Activated naive CD4-positive, alpha-beta T cell treated with anti-CD3 and anti-CD28 coated beads, Interleukin-2, amount 50 U/mL, for 24 hours (primary cell): Measurements from ENCODE around the gene RNF26.

Experiments used
- H3K27ac Mint-ChIP-seq: one replicate; pipeline ENCODE4 v1.8.0; 2021; ENCODE audit warnings: mild to moderate bottlenecking, mixed read lengths
- H3K27me3 Mint-ChIP-seq: one replicate; pipeline ENCODE4 v1.8.0; 2021; ENCODE audit warnings: mixed read lengths
- H3K36me3 Mint-ChIP-seq: one replicate; pipeline ENCODE4 v1.8.0; 2021; ENCODE audit warnings: mixed read lengths
- H3K4me1 Mint-ChIP-seq: one replicate; pipeline ENCODE4 v1.8.0; 2021; ENCODE audit warnings: mixed read lengths
- H3K4me3 Mint-ChIP-seq: one replicate; pipeline ENCODE4 v1.8.0; 2021; ENCODE audit warnings: mild to moderate bottlenecking, mixed read lengths
- H3K9me3 Mint-ChIP-seq: one replicate; pipeline ENCODE4 v1.8.0; 2021; ENCODE audit warnings: mixed read lengths

Gene RNF26

DNA sequence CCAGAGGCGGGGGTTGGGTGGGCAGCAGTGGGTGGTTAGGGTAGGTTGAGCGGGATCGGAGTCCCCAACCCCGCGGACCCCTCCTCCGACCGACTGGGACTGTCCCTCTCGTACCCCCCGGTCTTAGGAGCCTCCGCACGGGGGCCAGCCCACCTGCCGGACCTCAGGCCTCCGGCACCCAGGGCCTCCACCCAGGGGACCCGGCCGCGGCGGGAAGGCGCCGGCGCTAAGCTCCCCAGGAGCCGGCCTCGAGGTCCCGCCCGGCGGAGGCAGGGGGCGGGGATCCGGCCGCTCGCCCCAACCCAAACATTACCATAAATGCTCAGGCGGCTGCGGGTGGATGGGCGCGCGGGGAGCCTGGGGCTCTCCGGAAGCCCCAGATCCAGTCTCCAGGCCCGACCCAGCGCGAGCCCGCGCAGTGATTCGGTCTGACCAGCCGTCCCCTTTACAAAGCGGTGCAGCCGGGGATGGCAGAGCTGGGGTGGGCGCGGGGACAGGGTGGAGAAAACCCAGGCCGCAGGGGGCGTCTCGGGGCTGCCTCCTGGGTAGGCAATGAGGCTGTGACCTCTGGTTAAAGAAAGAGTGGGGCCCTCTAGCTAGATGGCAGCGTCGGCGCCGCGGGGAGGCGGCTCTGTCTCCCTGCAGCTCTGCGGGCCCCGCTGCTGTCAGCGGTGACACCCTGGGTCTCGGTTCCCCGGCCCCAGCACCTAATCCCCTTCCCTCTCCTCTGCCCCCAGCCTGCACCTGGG lies 13.4 kb upstream of the RNF26 start:
- Mint-ChIP-seq H3K27ac (no peak overlapping the region), H3K27me3 (peaks cover 5% of the 10 kb centered on the region), H3K9me3 (no peaks in the 10 kb centered on the region), H3K4me3 (peak overlapping the region; percentile 83), H3K36me3 (no peaks in the 10 kb centered on the region), H3K4me1 (peaks cover 18% of the 10 kb centered on the region)

DNA sequence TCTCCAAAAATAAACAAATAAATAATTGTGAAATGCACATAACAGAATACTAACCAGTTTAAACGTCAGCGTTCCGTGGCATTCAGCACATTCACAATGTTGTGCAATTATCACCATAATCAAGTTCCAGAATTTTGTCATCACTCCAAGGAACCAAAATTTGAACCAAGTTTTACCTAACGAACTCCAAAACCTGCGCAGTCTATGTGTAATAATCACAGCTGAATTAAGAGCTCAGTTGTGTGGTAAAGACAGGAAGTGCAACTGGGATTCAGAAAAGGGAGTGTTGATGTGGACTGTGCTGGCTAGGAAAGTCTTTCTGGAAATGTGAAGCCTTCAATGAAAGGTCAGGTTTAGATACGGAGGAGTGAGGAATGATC lies 12.0 kb upstream of the RNF26 start:
- no peaks in the 10 kb centered on the region for H3K9me3 Mint-ChIP-seq
- H3K27ac Mint-ChIP-seq, result no peak overlapping the region
- H3K4me3 Mint-ChIP-seq, result no peak overlapping the region
- peaks cover 5% of the 10 kb centered on the region for H3K27me3 Mint-ChIP-seq
- no peaks in the 10 kb centered on the region for H3K36me3 Mint-ChIP-seq
- H3K4me1 Mint-ChIP-seq, result peaks cover 18% of the 10 kb centered on the region

- no peak overlapping the region for H3K4me3 Mint-ChIP-seq
- no peak overlapping the region for H3K27ac Mint-ChIP-seq
- peaks cover 18% of the 10 kb centered on the region for H3K4me1 Mint-ChIP-seq
- no peaks in the 10 kb centered on the region for H3K9me3 Mint-ChIP-seq
- peaks cover 2% of the 10 kb centered on the region for H3K27me3 Mint-ChIP-seq
- no peaks in the 10 kb centered on the region for H3K36me3 Mint-ChIP-seq
Measured at GRCh38 chr11:119322921-119323531, 11.3 kb upstream of the RNF26 start.

DNA sequence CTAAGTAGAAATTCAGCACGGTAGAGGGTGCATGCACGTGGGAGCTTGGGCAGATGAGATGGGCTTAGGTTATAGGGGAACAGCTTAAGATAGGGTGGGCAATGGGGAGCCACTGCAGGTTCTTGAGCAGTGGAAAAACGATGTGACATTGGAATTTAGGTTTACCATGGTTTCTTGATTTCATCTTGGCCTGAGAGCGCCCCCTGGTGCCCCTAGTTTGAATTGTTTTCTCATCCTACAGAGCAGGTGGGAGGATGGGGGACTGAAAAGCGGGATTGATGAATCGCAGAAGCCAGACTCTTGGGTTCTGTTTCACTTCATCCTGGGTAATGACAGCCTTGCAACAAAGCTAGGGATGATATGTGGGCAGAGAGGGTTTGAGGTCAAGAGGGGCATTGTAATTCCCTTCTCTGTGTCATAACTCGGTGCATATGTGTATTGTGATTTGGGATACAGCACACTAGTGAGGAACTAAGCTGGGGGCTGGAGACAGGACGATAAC lies 10.7 kb upstream of the RNF26 start:
- Mint-ChIP-seq H3K36me3 (no peaks in the 10 kb centered on the region), H3K4me3 (no peak overlapping the region), H3K27ac (no peak overlapping the region), H3K27me3 (peaks cover 2% of the 10 kb centered on the region), H3K9me3 (no peaks in the 10 kb centered on the region), H3K4me1 (peaks cover 18% of the 10 kb centered on the region)

GRCh38 chr11:119324189-119324588 lies 10.1 kb upstream of the RNF26 start:
- H3K27ac Mint-ChIP-seq, result no peak overlapping the region
- no peak overlapping the region for H3K4me3 Mint-ChIP-seq
- H3K36me3 Mint-ChIP-seq, result no peaks in the 10 kb centered on the region
- peaks cover 2% of the 10 kb centered on the region for H3K27me3 Mint-ChIP-seq
- H3K9me3 Mint-ChIP-seq, result no peaks in the 10 kb centered on the region
- H3K4me1 Mint-ChIP-seq, result peaks cover 18% of the 10 kb centered on the region

GRCh38 chr11:119329320-119329719 lies 5.0 kb upstream of the RNF26 start:
- Mint-ChIP-seq H3K27me3 (no peaks in the 10 kb centered on the region), H3K9me3 (no peaks in the 10 kb centered on the region), H3K27ac (no peak overlapping the region), H3K36me3 (no peaks in the 10 kb centered on the region), H3K4me3 (no peak overlapping the region), H3K4me1 (peaks cover 14% of the 10 kb centered on the region)

DNA sequence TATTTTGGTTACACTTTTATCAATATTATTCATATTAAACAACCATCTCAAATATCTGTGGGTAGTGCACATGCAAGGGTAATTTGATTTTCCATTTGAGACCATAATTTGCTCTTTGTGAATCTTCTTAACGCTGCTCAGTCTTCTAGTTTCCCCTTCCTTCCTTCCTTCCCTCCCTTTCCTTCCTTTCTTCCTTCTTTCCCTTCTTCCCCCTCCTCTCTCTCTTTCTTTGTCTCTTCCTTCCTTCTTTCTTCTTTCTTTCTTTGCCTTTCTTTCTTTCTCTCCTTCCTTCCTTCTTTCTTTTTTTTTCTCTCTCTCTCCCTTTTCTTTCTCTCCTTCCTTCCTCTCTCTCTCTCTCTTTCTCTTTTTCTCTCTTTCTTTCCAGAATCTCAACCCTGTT lies 4.1 kb upstream of the RNF26 start:
- Mint-ChIP-seq H3K27me3 (no peaks in the 10 kb centered on the region), H3K27ac (no peak overlapping the region), H3K36me3 (no peaks in the 10 kb centered on the region), H3K4me1 (peaks cover 18% of the 10 kb centered on the region), H3K4me3 (no peak overlapping the region), H3K9me3 (no peaks in the 10 kb centered on the region)

DNA sequence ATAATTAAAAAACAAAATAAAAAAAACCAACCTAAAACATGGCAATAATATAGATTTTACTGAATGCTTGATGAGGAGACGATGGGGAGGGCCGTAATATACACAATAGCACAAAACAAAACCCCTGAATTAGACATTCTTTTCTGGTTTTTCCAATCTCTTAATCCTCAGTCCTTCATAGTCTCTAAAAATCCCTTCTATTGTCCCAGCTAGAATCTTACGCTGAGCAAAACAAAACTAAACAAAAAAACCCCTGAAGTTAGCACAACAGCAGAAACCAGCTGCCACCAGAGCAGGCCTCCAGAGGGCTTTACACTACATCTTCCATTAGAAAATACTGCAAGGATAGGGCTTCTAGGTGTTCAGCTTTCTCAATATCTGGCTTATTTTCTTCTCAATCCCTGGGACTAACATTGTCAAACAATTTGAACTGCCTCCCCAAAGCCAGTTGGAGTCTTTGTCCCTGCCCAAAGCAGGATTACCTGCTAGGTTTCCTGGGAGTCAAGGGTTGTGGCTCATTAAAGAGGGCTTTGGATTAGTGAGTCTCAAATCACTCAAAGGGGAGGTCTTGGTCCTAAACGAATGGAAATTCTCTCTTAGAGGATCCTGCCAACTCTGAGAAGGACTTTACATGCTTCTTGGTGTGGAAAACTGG lies 2.1 kb upstream of the RNF26 start:
- Mint-ChIP-seq H3K4me3 (peak overlapping the region; percentile 98), H3K27ac (no peak overlapping the region), H3K9me3 (no peaks in the 10 kb centered on the region), H3K36me3 (no peaks in the 10 kb centered on the region), H3K4me1 (peaks cover 33% of the 10 kb centered on the region), H3K27me3 (no peaks in the 10 kb centered on the region)

DNA sequence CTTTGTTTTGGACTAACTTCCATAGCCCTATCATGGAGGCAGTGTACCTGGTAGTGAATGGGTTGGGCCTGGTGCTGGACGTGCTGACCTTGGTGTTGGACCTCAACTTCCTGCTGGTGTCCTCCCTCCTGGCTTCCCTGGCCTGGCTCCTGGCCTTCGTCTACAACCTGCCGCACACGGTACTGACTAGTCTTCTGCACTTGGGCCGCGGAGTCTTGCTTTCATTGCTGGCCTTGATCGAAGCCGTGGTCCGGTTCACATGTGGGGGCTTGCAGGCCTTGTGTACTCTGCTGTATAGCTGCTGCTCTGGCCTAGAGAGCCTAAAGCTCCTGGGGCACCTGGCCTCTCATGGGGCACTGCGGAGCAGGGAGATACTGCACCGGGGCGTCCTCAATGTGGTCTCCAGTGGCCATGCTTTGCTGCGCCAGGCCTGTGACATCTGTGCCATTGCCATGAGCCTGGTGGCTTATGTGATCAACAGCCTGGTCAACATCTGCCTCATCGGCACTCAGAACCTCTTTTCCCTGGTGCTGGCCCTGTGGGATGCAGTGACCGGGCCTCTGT lies 846 bp downstream of the RNF26 start:
- H3K36me3 Mint-ChIP-seq, result peaks cover 3% of the 10 kb centered on the region

DNA sequence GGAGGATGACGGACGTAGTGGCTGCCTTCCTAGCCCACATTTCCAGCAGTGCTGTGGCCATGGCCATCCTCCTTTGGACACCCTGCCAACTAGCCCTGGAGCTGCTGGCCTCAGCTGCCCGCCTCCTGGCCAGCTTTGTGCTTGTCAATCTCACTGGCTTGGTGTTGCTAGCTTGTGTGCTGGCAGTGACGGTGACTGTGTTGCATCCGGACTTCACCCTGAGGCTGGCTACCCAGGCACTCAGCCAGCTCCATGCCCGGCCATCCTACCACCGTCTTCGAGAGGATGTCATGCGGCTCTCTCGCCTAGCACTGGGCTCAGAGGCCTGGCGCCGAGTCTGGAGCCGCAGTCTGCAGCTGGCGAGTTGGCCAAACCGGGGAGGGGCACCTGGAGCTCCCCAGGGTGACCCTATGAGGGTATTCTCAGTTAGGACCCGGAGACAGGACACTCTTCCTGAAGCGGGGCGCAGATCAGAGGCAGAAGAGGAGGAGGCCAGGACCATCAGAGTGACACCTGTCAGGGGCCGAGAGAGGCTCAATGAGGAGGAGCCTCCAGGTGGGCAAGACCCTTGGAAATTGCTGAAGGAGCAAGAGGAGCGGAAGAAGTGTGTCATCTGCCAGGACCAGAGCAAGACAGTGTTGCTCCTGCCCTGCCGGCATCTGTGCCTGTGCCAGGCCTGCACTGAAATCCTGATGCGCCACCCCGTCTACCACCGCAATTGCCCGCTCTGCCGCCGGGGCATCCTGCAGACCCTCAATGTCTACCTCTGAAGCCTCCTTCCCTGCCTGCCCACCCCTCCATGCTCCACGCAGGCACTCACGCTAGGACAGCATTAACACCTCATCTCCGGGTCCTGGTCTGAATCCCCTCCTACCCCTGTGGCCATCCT lies 1.6 kb downstream of the RNF26 start:
- Mint-ChIP-seq H3K4me1 (peaks cover 57% of the 10 kb centered on the region), H3K9me3 (no peaks in the 10 kb centered on the region), H3K27ac (no peak overlapping the region)

More for the DNA sequence above, 846 bp downstream of the RNF26 start:
- H3K4me3 Mint-ChIP-seq, result peak overlapping the region; percentile 98
- H3K9me3 Mint-ChIP-seq, result no peaks in the 10 kb centered on the region
- peaks cover 56% of the 10 kb centered on the region for H3K4me1 Mint-ChIP-seq
- peaks cover 5% of the 10 kb centered on the region for H3K27me3 Mint-ChIP-seq
- H3K27ac Mint-ChIP-seq, result peak overlapping the region; percentile 98

GRCh38 chr11:119336744-119337469 lies 2.6 kb downstream of the RNF26 start:
- Mint-ChIP-seq H3K4me3 (no peak overlapping the region), H3K9me3 (no peaks in the 10 kb centered on the region), H3K27me3 (peaks cover 11% of the 10 kb centered on the region), H3K4me1 (peaks cover 61% of the 10 kb centered on the region), H3K36me3 (peaks cover 3% of the 10 kb centered on the region), H3K27ac (no peak overlapping the region)

More for the DNA sequence above, 1.6 kb downstream of the RNF26 start:
- Mint-ChIP-seq H3K27me3 (peaks cover 6% of the 10 kb centered on the region), H3K36me3 (peaks cover 3% of the 10 kb centered on the region), H3K4me3 (peak overlapping the region; percentile 98)

DNA sequence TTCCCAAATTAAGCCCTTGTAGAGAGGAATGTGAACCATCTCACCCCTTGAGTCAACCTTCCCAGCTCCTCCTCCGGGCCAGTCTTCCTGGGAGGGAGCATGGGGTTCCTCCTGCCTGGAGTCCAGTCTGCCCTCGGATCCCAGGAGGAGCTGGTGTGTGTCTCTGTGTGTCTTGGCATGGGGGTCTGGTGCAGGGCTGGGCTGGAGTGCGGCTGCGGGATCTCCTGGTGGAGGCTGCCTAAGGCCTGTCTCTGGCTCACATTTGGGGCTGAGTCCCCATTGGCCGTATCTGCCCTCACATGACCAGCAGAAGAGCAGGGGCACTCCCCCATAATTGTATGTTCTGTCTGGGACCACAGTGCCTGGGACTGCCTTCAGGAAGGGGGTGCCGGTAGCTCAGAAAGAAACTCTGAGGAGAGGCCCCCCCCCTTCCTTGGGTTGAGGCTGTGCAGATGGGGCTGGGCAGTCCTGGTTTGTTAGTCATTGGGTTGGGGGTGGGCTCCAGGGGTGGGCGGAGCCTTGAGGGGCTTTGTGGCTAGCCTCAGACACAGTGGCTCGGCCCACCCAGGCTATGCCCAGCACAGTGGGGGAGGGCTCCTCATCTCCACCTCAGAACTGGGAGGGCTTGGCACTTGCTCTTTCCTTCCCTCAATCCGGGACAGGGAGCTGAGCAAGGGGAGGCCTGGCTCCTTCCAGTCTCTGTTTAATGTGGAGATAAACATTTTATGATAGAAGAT lies 3.4 kb downstream of the RNF26 start:
- peaks cover 3% of the 10 kb centered on the region for H3K36me3 Mint-ChIP-seq
- H3K4me1 Mint-ChIP-seq, result peaks cover 59% of the 10 kb centered on the region
- no peaks in the 10 kb centered on the region for H3K9me3 Mint-ChIP-seq
- no peak overlapping the region for H3K4me3 Mint-ChIP-seq
- no peak overlapping the region for H3K27ac Mint-ChIP-seq
- H3K27me3 Mint-ChIP-seq, result peaks cover 11% of the 10 kb centered on the region

DNA sequence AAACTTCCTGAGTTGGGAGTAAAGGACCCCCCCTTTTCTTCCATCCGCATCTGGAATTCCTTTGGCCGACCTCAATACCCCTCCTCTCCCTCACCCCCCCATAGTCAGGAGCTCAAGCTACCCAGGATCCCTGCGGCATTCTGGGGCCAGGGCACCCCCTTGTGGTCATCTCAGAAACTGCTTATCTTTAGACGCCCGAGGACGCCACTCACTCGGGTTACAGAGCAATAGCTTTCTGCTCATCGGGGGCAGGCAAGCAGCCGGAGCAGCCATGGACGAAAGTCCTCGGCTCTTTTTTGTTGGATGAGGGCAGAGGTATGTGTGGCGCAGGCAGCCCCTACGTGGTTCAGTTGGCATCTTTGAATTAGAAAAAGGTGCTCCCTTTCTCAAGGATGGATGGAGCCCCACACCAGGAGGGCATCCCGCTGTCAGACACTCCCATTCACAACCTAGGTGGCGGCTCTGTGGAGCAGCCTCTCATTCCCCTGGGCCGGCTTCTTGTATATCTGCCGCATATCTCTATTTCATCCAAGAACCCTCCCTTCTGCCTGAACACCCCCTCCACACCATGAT lies 4.1 kb downstream of the RNF26 start:
- H3K4me3 Mint-ChIP-seq, result peak overlapping the region; percentile 26
- peaks cover 53% of the 10 kb centered on the region for H3K4me1 Mint-ChIP-seq
- no peak overlapping the region for H3K27ac Mint-ChIP-seq
- H3K36me3 Mint-ChIP-seq, result peaks cover 3% of the 10 kb centered on the region
- H3K9me3 Mint-ChIP-seq, result no peaks in the 10 kb centered on the region
- H3K27me3 Mint-ChIP-seq, result peaks cover 13% of the 10 kb centered on the region
